HG03558 (cell line): Measurements from ENCODE around the gene AAGAB.

Source experiments
- ATAC-seq: cut with Tn5 transposase; IDR thresholded peaks from one replicate; pipeline ENCODE4 v1.9.1; 2021; ENCODE audit warnings: moderate number of reproducible peaks; ENCODE audit not compliant: unreplicated experiment; ENCODE audit errors: extremely low read depth

Gene AAGAB

DNA sequence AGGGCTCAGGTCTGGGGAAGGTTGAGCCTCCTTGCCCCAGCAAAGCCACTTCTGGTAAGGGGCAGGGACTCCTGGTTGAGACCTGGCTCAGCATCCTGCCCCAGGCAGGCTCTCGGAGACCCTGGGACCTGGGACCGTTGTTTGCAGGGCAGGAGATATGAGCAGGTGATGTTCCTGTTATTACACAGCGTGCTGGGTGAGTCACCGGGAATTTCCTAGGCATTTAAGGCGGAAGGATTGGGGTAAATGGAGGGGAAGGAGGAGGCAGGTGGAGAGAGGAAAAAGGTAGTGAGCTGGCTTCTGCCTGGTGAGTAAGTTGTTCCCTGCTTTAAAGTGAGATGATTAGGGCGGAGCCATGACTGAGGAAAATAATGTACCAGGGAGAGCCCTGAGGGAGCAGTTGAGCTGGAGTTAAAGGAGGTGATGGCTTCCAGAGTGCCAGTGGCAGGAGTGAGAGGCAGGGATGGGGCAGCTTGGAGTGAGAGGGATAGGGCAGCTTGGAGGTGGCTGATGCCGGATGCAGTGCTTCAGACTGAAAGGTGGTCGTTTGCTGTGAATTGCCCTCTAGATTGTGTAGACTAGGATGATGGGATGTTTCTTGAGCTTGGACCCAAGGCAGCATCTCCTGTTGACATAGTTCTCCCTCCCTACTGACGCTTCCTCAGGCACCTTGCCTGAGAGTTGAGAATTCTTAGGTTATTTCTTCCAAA is 79.4 kb downstream of the AAGAB start:
- ATAC-seq, result no peak

DNA sequence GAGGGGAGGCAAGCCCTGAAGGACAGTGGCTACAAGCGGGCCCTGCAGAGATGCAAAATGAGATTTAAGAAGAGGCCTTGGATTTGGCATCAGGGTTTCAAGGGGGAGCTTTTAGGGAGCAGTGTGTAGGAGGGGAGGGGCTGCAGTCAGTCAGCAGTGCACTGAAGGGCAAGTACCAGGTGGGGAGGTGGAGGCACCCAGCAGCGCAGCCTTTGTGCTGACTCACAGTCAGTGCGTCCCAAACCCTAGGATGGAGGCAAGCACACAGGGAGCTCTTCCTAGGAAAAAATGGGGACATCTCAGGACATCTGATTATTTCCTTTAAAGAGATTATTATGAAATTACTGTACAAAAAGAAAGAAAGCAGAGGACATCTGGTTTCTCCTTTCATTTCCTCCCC is 80.0 kb downstream of the AAGAB start:
- no peak for ATAC-seq

DNA sequence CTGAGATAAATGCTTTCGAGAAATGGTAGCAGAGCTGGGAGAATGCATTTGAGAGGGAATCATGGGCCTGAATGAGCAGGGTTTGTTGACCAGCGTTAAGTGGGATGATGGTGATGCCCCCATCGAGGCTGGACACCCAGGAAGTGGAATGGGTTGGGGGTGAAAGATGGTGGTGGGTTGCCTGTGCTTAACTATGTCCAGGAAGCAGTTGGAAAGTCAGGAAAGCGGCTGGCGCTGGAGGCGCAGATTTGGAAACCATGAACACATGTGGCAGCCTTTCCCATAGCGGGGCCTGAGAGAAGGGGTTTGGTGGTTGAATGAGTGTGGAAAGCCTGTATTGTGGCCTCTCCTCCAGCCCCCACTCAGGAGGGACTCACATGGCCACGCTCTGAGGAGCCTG is 80.7 kb downstream of the AAGAB start:
- ATAC-seq, result no peak

DNA sequence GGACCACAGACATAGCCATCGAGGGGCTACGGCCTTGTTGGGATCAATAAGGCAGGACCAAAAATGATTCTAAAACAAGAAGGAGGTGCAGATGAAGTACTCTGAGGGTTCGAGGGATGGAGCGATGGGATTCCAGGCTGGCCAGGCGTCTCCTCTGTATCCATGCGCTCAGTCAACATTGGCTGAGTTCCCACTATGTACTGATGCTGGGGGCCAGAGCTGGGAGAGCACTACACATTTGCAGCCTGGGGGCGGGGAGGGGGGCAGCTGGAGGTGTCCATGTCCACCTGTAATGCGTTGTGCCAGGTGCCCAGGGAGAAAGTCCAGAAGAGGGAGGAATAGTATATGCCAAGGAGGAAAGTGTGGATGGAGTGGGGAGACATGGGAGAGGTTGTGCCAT is 81.5 kb downstream of the AAGAB start:
- no peak for ATAC-seq

DNA sequence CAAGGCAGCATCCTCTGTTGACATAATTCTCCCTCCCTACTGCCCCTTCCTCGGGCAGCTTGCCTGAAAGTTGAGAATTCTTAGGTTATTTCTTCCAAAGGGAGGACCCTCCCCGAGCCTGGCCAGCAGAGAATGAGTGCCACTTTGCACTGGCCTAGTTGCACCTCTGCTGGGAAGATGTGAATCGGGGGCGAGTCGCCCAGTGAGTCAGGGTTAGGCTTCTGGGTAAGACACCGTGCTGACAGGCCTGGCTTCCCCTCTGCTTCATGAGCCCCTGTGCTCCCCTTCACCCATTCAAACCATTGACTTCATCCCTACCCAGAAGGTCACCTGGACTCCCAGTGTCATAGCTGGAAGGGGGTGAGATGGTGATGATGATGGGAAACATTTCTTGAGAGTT is 82.3 kb downstream of the AAGAB start:
- ATAC-seq, result no peak

DNA sequence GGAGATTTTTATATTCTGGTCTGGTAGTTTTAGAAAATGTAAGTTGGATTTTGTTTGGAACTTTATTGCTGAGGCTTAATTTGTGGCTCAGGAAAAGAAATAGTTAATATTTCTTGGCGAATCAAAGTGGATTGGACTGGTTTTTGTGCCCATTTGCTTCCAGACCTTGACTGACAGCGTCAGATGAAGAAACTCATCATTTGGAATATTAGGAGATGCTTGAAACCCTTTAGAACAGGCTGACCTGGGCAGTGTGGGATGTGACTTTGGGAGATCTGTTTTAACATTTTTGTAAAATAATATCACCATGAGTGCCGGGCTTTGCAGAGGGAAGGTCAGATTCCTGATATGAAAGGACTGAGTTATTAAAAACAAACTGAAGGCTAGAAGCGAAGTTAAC is 83.0 kb downstream of the AAGAB start:
- ATAC-seq, result no peak

DNA sequence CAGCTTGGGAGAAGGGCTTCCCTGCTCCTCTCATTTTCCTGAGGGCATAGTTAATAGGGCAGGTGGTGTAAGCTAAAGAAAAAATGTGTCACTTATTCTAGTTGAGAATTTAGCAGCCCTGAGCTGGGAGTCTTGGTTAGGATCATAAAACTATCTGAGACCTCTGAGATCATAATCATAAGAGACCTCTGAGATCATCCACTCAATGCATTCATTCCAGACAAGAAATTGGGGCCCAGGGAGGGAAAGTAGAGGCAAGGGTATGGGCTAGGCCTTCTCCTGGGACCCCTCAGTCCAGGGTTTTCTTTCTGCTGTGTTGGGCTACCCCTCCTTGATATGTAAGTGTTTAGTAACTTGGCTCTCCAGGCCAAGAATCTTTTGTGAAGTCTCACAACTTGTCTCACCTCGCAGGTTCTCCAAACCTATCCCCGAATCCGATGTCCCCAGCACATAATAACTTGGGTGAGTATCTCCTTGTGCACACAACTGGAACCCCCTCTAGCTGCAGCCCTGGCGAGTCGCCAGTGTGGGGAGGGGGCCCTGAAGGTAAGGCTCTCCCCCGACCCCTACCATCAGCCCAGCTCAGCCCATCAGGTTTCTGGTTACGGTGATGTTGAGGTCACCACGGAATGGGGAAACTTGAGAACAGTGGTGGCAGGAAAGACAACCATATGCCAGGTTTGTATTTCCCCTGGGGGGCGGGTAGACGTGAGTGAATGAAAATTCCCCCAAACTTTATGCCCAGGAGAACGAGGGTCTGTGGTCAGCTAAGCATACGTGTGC is 84.1 kb downstream of the AAGAB start:
- ATAC-seq, result no peak

DNA sequence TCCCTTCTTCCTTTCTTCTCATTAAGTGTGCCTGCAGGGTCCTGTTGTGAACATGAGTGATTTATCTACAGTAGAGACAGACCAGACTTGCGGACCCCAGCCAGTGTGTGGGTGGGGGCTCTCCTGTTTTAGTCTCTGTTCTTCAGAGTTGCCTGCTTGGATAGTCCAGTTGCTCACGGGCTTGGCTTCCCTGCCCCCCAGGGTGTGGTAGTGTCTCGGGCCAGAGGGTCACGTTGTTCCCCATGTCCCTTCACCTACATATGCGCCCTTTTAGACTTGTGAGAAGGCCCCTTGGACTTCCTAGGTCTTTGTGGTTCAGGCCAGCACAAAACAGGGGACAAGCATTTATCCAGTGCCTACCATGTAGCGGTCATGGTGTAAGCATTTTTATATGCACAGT is 85.8 kb downstream of the AAGAB start:
- ATAC-seq, result no peak

DNA sequence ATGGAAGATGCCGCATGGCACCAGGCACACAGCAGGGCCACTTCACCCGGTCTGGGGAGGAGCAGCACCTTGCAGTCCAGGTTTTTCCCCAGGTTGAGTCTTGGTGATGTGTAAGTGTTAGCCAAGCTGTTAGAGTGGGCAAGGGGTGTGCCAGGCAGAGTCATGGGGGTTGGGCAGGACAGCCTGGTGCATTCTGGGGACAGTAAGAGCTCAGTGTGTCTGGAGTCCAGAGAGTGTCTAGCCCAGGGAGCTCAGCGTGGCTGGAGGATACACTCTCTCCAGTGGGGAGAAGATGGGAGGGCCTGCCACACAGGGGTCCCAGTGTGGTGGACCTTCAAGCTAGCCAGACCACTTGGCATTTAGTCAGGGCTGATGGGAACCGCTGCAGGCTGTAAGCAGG is 87.4 kb downstream of the AAGAB start:
- no peak for ATAC-seq

DNA sequence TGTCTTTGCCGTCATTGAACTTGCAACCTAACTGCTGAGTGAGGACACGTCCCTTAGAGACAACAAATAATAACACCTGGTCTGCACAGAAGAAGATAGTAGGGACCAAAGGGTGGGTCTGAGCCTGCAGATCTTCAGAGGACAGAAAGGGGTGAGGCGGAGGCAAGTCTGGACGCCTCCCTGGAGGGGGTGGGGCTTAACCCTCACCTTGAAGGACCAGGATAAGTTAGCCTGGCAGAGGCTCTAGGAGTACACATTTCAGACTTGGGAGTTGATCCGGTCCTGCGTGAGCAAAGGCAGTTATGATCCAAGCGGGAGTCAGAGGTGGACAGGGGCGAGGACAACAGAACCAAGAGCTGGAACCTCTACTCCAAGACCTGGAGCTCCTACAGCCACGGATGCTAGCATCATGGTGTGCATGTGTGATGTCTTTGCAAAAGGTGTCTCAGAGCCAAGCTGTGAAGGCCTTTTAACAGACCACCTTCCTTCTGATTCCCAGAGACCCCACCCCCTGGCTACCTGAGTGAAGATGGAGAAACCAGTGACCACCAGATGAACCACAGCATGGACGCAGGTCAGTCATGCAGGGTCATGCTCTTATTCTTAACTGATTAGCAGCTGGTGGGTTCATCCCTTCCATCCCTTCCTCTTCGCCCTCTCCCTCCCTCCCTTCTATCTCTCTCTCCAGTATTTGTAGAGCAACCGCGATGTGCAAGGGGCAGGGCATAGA is 88.0 kb downstream of the AAGAB start:
- ATAC-seq, result no peak

DNA sequence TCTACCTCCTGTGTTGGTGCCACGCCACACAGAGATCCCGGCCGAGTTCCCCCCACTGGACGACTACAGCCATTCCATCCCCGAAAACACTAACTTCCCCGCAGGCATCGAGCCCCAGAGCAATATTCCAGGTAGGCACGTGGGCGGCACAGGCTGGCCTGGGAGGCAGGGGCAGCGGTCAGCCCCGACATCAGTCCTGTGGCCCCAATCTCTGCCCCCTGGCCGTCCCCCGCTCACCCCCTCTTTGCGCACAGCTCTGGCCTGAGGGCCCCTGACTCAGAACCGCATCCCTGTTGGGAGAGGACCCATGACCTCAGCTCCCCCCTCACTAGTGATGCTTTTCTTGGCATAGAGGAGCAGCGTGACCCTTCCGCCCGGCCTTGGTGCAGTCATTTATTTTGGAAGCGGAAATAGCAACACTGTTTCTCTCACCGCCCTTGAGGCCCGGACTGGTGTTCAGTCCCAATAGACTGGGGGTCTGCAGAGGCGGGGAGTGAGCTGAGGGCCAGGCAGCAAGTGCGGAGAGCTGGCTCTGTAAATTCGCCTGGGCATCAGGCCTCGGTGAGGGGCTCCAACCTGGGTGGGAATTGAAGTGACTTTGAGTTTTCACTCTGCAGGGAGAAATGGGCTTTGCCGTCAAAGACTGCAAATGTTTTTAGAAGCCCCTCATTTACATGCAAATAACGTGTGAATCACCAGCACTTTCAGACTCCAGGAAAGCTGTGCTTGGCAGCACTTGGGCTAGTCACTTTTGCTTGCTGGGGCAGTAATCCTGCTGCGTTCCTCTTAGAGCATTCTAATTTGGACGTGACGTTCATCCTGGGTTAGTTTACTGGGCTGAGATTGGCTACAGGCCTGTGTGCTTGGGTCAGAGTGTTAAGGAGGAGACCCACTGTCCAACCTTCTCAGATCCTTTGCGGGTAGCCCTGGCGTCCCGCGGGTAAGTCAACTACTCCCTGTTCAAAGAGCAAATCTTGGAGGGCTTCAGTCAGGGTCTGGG is 88.9 kb downstream of the AAGAB start:
- ATAC-seq, result no peak

DNA sequence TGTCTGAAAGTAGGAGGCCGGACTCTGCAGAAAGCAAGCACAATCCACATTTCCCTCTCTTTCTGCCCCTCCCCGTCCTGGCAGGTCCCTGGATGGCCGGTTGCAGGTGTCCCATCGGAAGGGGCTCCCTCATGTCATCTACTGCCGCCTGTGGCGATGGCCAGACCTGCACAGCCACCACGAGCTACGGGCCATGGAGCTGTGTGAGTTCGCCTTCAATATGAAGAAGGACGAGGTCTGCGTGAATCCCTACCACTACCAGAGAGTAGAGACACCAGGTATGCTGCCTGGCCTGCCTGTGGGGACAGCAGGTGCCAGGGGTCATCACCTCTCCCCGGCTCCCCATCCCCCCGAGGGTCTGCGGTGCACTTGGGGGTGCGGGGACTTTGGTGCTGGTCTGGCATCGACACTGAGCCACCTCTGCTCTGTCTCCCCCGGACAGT is 89.6 kb downstream of the AAGAB start:
- ATAC-seq, result no peak

DNA sequence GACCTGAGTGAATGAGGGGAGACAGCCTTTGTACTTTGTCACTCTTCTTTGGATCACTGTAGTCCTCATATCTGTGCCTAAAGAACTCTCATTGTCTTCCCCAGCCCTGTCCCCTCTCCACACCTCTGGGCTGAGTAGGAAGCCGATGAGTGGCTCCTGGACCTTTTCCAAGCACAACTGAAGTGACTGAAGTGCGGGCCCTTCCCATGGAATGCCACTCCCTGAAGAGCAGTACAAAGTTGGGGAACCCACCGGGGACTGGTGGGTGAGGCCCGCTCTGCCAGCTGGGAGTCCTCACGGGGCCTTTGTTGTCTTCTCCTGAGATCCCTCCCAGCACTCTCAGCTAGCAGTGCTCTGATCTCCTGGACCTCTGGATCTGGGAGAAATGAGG is 90.1 kb downstream of the AAGAB start:
- ATAC-seq, result no peak

DNA sequence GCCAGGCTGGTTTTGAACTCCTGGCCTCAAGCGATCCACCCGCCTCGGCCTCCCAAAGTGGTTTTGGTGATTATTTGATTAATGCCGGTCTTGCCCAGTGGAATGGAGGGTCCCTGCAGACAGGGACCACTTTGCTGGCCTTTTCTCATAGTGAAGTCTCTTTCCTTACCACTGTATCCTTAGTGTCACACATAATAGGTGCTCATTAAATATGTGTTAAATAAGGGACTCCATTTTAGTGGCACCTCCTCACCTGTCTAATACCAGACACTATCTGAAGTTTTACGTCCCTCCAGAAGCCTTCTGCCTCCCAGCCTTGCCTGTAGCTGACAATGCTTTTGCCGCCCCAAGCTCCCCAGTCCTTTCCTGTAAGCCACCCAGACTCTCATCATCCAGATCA is 91.3 kb downstream of the AAGAB start:
- ATAC-seq, result no peak

DNA sequence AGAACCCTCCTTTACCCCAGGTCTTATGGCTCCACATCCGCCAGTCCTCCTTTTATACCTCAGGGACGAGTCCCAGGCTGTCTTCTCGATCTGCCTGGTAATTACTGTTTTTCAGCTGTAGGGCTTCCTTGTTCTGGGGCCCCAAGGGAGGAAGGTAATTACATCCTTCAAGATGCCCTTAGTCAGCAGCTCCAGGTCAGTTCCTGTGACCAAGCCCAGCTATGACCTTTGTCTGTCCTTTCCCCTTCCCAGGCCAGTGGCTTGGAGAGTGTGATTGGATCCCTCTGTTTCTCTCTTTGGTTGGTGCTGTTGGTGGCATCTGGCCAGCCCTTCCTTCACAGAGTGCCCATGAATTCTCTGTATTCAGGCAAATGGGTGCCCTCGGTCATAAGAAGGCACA is 92.6 kb downstream of the AAGAB start:
- ATAC-seq, result no peak

DNA sequence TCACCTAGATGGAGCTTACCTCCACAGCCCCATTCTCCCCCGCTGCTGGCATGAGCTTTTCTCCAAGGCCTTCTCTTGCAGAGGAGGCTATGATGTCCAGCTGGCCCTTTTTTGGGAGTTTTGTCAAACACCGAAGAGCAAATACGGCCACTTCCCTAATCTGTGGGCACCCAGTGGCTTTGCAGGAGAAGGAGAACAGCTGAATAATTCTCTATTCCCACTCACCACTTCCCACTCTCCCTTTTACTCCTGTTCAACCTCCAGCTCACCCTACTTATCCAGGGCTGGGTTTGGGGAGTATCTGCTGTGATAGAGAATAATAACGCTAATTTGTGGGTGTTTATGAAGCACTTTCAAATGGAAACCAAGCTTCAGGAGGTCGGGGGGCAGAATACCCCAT is 93.0 kb downstream of the AAGAB start:
- no peak for ATAC-seq

DNA sequence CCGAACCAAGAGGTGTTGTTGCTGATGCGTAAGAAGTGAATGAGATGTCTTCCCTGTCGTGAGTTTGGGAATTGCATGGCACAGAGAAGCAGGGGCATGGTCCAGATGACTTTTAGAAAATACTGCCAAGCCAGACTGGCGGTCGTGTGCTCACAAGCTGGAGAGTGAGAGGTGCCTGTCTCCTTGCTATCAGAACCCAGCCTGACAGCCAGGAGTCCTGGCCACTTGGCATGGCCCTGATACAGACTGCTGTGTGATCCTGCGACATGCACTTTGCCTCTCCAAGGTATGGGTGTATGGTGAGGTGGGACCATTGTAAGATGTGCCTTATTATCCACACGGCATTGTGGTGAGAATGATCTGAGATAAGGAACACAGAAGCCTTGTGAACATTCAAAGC is 96.1 kb downstream of the AAGAB start:
- no peak for ATAC-seq

DNA sequence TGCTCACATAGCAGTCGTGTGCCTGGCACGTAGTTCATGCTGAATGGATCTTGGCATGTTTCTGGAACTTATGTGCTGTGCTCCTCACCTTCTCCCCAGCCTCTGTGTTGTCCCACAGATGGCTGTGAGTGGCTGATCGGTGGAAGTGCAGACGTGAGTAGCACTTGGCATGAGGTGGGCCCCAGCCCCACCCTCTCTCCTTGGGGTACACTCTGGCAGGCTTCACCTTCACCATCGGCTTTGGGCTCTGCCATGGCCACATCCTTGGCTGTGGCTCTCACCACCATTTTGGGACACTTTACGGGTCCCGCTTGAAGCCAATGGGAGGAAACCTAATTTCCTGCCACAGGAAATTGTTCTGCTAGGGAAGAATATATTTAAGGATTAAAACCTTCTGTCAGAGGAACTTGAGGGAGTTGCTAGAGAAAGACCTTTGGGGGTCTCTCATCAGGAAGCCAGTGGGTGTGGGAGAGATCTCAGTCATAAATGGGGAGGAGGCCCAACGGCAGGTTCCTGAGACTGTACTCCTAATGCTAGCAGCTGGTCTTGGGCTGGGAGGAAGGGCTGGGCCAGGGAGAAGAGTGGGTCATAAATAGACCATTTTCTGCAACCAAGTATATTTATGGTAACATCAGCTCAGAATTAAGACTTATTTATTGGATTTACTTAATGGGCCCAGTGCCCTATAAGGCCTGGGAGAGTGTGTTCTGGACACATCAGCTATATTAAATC is 96.8 kb downstream of the AAGAB start:
- no peak for ATAC-seq

DNA sequence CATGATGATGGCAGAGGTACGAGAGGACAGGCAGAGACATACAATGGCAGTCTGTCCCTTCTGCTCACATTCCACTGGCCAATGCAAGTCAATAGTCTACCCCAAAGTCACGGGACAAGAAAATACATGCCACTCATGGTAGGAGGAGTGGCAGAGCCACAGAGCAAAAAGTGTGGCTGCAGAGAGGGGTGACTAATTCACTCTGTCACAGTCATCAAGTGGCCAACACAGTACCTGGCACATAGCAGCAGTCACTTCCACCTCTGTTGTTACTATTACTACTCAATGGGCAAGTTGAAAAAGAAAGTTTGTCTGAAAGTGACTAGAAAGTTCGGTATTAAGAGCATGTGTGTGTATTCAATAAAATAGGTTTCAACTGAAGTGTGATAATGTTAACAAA is 97.6 kb downstream of the AAGAB start:
- no peak for ATAC-seq
